Neutrophil (primary cell): Measurements from ENCODE around the gene RAD52.

ENCODE experiments used
- H3K27ac ChIP-seq: fragments of 200-600 bp; sonication (generic); 2 replicates; pipeline ENCODE4 v1.5.1; 2016; ENCODE audit warnings: mild to moderate bottlenecking, moderate library complexity
- H3K27me3 ChIP-seq: fragments of 200-600 bp; sonication (generic); 2 replicates; pipeline ENCODE4 v1.6.0; 2016; ENCODE audit warnings: mild to moderate bottlenecking
- H3K36me3 ChIP-seq: fragments of 200-600 bp; sonication (generic); 2 replicates; pipeline ENCODE4 v1.5.1; 2017
- H3K4me1 ChIP-seq, 2 experiments: fragments of 200-600 bp in 1 of 2; sonication (generic) in 1 of 2; 1 replicate in 1 of 2; 2 replicates in 1 of 2; pipeline versions ENCODE4 v1.5.1 to v1.6.1; 2013 to 2016; ENCODE audit warnings: low read depth in 1 of 2, low read length in 1 of 2, mild to moderate bottlenecking in 1 of 2, moderate library complexity in 1 of 2; ENCODE audit not compliant: control insufficient read depth in 1 of 2, insufficient read depth in 1 of 2
- H3K4me3 ChIP-seq, 2 experiments: fragments of 200-600 bp in 1 of 2; sonication (generic) in 1 of 2; 1 replicate in 1 of 2; 2 replicates in 1 of 2; pipeline ENCODE4 v1.5.1; 2013 to 2016; ENCODE audit warnings: low read depth in 1 of 2, low read length in 1 of 2, mild to moderate bottlenecking in 1 of 2, moderate library complexity in 1 of 2
- H3K9me3 ChIP-seq: fragments of 200-600 bp; sonication (generic); 2 replicates; pipeline ENCODE4 v1.5.1; 2016
- CTCF ChIP-seq: fragments of 200-600 bp; sonication (generic); IDR thresholded peaks from 2 replicates; pipeline ENCODE4 v1.5.1; 2016; ENCODE audit warnings: antibody characterized with exemption

The RAD52 gene

GRCh38 chr12:922285-922684, 27.2 kb downstream of the RAD52 start:
- no peak for TF ChIP-seq CTCF
- H3K36me3 ChIP-seq = peaks cover 37% of the 10 kb centered on the region
- H3K27me3 ChIP-seq = no peaks in the 10 kb centered on the region
- no peak overlapping the region for H3K4me3 ChIP-seq
- H3K4me1 ChIP-seq = no peaks in the 10 kb centered on the region
- no peak overlapping the region for H3K27ac ChIP-seq
- no peaks in the 10 kb centered on the region for H3K9me3 ChIP-seq

GRCh38 chr12:920676-921075, 28.8 kb downstream of the RAD52 start:
- TF ChIP-seq CTCF = no peak
- Histone ChIP-seq H3K9me3 (no peaks in the 10 kb centered on the region), H3K4me3 (no peak overlapping the region), H3K27ac (no peak overlapping the region), H3K27me3 (no peaks in the 10 kb centered on the region), H3K4me1 (no peaks in the 10 kb centered on the region), H3K36me3 (peaks cover 34% of the 10 kb centered on the region)

GRCh38 chr12:916712-917445, 32.6 kb downstream of the RAD52 start:
- H3K36me3 ChIP-seq = peaks cover 33% of the 10 kb centered on the region
- H3K9me3 ChIP-seq = no peaks in the 10 kb centered on the region
- TF ChIP-seq CTCF = no peak
- H3K4me3 ChIP-seq = no peak overlapping the region
- H3K27me3 ChIP-seq = no peaks in the 10 kb centered on the region
- no peak overlapping the region for H3K27ac ChIP-seq
- peaks cover 4 to 16% of the 10 kb centered on the region in 2 experiments for H3K4me1 ChIP-seq

GRCh38 chr12:916240-916639, 33.3 kb downstream of the RAD52 start:
- peaks cover 33% of the 10 kb centered on the region for H3K36me3 ChIP-seq
- peak overlapping the region; percentile 26 for H3K27ac ChIP-seq
- no peaks in the 10 kb centered on the region for H3K27me3 ChIP-seq
- peaks cover 4 to 23% of the 10 kb centered on the region in 2 experiments for H3K4me1 ChIP-seq
- no peak overlapping the region for H3K4me3 ChIP-seq
- H3K9me3 ChIP-seq = no peaks in the 10 kb centered on the region
- no peak for TF ChIP-seq CTCF

- Histone ChIP-seq H3K9me3 (no peaks in the 10 kb centered on the region), H3K27ac (peak overlapping the region; percentile 62), H3K4me1 (peaks cover 4 to 27% of the 10 kb centered on the region in 2 experiments), H3K27me3 (no peaks in the 10 kb centered on the region), H3K4me3 (no peak overlapping the region), H3K36me3 (peaks cover 41% of the 10 kb centered on the region)
- no peak for TF ChIP-seq CTCF
Observed at GRCh38 chr12:915090-915489, 34.4 kb downstream of the RAD52 start.
